KBM-7 (cell line): ENCODE results near the gene PKD2L2.

ENCODE experiments used
- DNase-seq: peaks from one replicate; pipeline ENCODE4 v3.0.0-alpha.2; 2015
- in situ Hi-C: fragments of 300-500 bp; cut with MboI; formaldehyde crosslinking; loops from 2 replicates; pipeline ENCODE4 v1.14.3; 2020; ENCODE audit warnings: low sequenced_read_pairs, low pct_unique_long_range_greater_than_20kb, mixed read lengths

The PKD2L2 gene

DNA sequence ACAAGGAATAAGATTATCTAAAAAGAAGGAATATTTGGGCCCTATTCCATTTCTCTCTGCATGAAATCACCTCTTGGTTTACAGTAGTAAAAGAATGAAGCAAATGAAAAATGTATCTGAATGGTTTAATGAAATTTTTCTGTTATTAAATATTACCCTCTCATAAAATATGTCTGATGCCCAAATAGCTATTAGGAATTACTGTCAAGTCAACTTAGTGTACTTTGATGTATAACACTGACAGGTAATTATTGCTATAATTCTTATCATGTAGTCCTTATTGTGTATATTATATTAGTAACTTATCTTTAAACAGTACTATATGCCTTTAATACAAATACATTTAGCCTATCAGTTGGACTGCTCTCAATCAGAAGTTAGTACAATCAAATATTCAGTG, 13.2 kb upstream of the PKD2L2 start:
- DNase-seq: no peak
- in situ Hi-C loops: no loop called here

DNA sequence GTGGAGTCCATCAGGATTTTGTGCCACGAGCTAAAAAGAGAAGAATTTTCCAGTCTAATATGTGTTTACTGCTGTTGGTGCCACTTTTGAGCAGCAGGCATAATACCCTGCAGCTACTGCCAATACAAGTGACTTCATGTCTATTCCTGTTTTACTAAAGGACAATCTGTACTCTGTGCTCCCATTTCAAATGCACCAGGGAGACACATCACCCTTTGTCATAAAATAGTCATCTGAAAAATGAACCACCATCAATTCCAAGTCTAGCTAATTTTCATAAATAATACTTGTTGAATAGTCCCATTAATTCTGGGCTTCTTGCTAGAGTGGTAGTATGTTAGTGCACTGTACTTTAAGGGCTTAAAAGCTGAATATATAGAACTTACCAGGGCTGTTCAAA, 8.9 kb upstream of the PKD2L2 start:
- in situ Hi-C loops: no loop called here
- DNase-seq: no peak

DNA sequence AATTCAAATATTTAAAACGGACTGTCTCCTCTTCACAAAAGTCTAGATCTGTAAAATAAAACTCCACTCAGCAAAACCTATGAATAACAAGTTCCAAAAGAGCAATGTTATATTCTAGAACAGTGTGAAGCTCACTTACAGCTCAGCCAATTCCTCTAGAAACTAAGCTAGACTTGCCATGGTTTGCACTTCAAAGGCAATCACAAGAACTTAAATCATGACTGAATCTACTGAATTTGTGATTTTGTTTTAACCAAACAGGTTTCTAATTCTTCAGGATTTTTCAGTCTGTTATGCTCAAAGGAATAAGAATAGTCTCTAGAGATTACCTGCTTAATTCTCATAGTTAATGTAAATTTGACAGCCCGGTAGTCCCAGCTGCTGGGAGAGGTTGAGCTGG, 1.4 kb upstream of the PKD2L2 start:
- in situ Hi-C loops: no loop called here
- DNase-seq: no peak

DNA sequence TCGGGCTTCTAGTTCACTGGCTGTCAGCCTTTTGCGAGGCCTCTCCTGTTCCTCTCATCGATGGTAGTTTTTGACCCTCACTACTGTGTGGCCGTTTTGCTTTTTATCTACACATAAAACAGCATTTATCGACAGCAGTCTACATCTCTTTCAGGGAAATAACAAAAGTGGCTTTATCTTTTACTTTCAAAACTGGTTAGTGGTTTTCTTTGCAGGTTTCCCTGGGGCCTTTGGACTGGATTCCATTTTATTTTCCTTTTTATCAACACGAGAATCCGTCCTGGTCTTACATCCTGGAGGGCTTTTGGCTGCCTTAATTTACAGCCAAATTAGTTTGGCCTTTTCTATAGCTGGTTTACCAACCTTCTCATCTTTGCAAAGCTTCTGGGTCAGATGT, 793 bp upstream of the PKD2L2 start:
- in situ Hi-C loops: no loop called here
- no peak for DNase-seq

DNA sequence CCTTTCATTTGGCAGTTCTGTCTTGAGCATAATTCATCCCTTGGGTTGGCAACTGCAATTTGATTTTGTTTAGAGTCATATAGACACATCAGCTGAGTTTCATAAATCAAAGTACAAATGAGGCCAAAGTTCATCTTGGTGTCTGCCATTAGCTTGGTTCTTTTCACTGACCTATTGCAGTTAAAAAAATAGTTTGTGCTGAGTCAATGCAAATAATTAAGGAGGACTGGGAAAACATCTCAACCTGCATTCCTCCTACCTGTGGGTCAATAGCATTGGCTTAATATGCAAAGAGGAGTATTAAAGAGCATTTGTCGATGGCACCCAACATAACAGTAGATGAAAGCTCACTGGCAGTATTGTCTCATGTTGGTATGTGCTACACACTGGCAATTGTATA, 1.6 kb downstream of the PKD2L2 start:
- no peak for DNase-seq
- in situ Hi-C loops: no loop called here

DNA sequence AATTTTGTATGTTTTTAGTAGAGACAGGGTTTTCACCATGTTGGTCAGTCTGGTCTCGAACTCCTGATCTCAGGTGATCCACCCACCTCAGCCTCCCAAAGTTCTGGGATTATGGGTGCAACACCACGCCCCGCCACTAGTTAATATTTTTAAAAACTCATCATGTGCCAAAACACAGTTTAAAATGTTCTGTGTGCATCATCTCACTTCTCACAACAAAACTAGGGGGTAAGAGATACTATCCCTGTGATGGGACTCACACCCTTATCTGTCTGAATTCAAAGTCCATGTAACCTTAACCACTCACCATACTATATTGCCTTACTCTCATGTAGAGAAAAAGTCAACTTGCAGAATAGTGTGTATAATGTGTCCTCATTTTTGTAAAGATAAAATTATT, 2.6 kb downstream of the PKD2L2 start:
- DNase-seq: peak; percentile 29
- in situ Hi-C loops: no loop called here

DNA sequence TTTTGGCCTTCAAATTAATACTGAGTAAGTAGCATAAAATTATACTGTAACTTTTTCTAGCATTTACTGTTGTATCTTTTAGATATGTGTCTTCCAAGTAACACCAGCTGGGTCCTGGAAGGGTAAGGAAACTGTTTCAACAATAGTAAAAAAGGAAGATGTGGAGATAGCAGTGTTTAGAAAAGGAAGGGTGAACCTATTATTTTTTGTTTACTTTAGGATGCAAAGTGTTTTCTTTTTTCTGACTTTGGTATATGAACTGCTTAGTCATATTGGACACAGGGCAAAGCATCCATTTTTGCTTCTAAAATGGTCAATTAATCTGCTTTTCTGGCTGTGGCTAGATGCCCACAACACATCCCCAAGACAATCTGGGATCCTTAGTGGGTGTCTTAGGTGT, 5.3 kb downstream of the PKD2L2 start:
- no peak for DNase-seq
- in situ Hi-C loops: no loop called here

DNA sequence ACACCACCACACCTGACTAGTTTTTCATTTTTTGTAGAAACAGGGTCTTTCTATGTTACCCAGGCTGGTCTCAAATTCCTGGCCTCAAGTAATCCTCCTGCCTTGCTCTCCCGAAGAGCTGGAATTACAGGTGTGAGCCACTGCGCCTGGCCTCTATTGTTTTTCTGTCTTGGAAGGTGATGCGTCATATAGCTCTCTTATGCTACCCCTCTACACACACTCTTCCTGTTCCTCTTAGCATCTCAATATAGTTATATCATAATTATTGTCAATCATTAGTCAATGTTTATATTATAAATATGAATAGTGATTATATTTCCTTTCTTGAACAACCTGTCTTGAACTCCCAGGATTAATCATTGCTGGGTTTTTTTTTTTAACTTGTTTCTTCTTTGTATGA, 7.3 kb downstream of the PKD2L2 start:
- in situ Hi-C loops: no loop called here

DNA sequence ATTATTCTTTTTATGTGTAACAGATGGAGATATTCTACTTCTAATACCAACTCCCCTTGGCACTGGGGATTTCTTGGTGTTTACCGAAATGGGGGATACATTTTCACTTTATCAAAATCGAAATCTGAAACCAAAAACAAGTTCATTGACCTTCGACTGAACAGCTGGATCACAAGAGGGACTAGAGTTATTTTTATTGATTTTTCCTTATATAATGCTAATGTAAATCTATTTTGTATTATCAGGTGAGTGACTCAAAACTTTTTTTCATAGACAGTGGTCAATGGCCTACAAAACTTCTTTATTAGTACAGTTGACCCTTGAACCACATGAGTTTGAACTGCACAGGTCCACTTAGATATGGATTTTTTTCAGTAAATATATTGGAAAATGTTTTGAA, 10.2 kb downstream of the PKD2L2 start:
- no peak for DNase-seq
- in situ Hi-C loops: no loop called here

More for the DNA sequence above, 7.3 kb downstream of the PKD2L2 start:
- DNase-seq: no peak

DNA sequence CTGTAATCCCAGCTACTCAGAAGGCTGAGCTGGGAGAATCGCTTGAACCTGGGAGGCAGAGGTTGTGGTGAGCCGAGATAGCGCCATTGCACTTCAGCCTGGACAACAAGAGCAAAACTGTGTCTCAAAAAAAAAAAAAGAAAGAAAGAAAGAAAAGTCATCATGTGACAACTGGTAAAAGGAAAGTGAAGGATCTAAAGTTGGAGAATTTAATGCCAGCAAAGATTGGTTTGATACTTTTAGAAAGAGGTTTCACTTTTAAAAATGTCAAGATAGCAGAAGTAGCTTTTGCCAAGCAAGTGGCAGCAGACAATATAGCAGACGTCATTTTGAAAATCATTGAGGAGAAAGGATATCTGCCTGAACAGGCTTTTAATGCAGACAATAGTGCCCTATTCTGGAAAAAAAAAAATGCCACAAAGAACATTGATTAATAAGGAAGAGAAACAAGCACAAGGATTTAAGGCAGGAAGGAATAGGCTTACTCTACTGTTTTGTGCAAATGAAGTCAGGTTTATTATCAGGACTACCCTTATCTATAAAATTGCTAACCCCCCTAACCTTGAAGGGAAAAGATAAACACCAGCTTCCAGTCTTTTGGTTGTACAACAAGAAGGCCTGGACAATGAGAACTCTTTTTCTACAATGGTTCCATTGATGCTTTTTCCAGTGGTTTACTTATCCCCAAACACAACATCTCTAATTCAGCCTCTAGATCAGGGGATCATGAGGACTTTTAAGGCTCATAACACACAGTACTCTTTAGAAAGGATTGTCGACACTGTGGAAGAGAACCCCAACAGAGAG, 12.0 kb downstream of the PKD2L2 start:
- in situ Hi-C loops: no loop called here
- DNase-seq: peak; percentile 18

DNA sequence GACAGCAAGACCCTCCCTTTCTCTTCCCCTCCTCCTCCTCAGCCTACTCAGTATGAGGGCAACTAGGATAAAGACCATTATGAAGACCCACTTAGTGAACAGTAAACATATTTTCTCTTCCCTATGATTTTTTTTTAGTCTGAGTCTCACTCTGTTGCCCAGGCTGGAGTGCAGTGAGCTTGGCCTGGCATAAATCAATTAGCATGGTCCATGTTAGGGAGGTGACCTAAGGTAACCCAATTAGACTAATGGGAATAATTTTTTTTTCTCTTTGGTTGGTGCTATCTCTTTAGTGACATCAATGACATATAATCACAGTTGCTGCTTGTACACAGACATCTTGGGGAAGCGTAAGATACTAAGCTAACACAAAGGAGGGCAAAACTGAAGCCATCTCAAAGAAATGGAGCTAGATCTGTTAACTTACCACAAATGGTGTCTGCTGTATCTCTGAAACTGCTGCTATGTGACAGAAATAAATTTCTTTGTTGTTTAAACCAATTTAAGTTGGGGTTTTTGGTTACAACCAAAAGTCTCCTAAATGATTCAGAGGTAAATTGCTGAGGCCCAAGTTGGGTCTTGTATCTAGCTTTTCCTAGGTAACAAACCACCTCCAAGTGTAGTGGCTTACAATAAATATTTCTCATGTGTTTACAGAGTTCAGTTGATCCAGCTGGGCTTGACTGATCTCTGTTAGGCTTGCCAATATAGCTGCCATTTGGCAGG, 13.3 kb downstream of the PKD2L2 start:
- DNase-seq: no peak
- in situ Hi-C loops: no loop called here

DNA sequence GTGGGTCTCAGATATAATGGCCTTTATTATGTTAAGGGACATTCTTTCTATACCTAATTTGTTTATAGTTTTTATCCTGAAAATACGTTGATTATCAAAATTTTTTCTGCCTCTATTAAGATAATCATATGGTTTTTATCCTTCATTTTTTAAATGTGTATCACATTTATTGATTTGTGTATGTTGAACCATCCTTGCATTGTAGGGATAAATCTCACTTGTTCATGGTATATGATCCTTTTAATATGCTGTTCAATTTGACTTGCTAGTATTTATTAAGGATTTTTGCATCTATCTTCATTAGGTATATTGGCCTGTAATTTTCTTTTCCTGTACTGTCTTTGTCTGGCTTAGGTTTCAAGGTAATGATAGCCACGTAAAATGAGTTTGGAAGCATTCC, 25.5 kb downstream of the PKD2L2 start:
- DNase-seq: no peak
- in situ Hi-C loops: no loop called here

DNA sequence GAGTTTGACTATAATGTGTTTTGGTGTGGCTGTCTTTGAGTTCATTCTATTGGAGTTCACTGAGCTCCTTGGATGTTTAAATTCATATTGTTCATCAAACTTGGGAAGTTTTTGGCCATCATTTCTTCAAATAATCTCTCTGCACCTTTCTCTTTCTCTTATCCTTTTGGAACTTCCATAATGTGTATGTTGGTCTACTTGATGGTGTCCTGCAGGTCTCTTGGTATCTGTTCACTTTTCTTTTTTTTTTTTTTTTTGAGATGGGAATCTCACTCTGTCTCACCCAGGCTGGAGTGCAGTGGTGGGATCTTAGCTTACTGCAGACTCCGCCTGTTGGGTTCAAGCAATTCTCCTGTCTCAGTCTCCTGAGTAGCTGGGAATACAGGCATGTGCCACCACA, 27.7 kb downstream of the PKD2L2 start:
- in situ Hi-C loops: no loop called here
- DNase-seq: no peak

DNA sequence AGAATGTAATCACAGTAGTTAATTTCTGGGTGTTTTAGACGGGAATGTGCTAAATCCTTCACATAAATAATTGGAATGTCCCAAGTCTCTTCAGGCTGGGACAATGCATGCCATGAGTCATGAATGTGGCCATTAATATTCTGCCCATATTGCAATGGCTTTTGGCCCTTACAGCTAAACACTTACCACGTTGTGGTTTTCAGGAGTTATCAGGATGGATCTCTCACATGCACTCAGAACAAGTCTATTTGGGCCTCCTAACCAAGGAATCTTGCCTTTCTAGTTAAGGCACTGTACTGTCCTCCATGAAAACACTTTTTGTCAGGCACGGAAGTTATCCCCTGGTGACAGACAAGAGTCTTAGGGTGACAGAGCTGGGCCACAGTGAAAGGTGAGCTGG, 32.7 kb downstream of the PKD2L2 start:
- DNase-seq: no peak
- in situ Hi-C loops: no loop called here

DNA sequence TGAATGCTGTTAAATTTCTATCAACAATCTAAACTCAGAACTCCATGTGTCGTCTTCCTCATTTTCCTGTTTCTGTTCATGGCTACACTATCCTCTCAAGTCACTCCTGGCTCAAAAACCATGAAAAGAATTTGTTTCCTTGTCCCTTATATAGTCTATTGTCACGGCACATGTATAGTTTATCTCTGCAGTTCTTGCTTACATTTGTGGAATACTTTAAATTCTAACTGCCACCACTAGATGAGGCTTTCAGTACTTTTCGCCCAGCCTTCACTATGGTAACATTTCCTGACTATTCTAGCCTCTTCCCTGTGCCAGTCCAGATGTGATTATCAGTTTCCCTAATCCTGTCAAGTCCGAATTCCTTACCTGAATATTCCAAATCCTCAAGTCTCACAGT, 34.6 kb downstream of the PKD2L2 start:
- in situ Hi-C loops: no loop called here
- DNase-seq: no peak

DNA sequence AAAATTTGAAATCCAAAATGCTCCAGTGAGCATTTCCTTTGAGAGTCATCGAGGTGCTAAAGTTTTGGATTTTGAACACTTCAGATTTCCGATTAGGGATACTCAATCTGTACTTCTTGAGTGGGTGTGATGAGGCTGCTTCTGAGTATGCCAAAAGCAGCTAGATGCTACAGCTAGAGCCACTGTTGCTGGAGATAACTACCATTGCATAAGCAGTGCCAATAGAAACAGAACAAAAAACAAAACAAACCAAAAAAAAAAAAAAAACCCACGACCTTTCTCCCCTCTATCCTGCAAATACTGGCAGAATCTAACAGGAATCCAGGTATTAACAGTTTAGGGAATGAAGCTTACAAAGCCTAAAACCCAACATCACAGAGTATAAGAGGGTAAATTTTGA, 43.5 kb downstream of the PKD2L2 start:
- no peak for DNase-seq
- in situ Hi-C loops: no loop called here

DNA sequence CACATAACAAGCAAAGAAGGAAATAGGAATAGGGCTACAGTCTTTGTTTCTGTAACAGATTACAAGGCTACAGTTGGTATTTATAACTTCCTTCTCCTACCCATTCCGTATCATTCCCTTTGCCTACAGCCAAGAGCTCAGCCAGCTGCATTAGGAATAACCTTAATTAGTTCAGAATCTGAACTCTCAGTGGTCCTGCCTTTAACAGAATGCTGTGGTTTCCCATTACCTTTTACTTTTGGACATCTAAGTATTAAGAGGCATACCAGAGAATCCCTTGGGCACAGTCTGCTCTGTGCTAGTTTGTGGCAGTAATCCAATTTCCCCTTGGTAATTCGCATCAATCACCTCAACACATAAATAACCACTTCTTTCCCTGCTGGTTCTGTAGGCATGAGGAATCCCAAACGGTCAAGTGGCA, 44.2 kb downstream of the PKD2L2 start:
- in situ Hi-C loops: no loop called here
- no peak for DNase-seq

DNA sequence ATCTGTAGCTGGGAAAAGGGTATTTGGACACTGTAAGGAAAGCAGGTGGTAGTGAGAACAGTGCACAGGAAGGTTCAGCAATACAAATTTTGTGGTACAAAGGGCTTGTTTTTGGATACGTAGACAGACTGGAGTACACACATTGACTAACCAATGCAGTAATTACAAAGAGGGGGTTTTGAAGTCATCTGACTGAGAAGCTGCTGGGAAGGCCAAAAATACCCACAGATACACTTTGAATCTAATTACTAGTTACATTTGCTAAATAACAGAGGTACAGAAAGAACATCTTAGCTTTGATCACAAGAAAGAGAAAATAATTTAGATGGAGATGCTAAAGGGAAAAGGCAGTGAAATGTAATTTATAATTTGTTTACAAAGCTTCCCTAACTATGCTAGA, 45.9 kb downstream of the PKD2L2 start:
- in situ Hi-C loops: no loop called here
- DNase-seq: no peak

DNA sequence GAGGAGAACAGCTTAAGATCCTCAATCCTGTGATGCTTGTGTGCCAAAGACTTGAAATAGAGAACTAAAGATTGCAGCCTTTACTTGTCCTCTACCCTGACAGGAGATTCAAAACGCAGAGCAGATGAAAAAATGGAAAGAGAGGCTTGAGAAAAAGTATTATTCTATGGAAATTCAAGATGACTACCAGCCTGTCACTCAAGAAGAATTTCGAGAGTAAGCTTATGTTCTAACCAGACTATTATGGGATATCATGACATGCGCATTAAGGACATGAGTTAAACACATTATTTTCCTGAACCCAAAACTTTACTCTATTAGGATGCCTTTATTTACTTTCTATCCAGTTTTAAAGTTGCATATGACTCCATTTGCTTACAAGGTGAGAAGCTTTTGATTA, 46.4 kb downstream of the PKD2L2 start:
- in situ Hi-C loops: no loop called here

DNA sequence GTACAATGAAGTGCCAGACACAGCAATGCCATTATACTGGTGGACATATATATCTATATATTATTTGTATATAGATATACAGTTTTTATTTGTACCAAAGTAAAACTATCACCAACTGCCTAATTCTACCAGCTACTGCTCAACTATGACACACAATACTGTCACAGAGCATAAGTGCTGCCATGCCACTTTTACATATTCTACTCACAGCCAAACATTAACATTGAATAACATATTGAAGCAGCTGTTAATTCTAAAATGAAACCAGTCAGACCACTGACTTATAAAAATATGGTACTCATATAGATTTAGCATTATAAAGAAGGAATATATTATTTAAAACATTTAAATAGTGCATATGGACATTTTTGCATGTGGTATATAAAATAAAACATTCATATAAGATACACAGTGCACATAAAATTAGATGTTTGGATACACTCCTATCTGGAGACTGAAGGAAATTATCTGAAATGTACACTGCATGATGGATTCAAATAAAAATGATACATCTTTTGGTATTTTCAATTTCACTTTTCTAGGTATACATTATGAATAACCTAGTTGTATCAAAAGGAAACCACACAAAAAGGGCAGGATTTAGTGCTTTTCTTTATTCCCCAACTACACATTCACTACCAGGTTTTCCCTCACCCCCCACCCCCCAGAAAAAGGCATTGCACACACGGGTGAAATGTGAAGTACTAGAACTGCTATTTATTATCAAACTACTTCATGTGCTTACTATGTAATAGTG, 48.9 kb downstream of the PKD2L2 start:
- no peak for DNase-seq
- in situ Hi-C loops: no loop called here

More for the DNA sequence above, 46.4 kb downstream of the PKD2L2 start:
- DNase-seq: no peak
